ENCODE measurements around the gene AMELY.
"Not testable (repeated sequence)": the region's sequence is repeated elsewhere in the genome, so short reads cannot be mapped to it uniquely, and the experiment has no call there.

AMELY gene

GRCh38 chrY:6928265-6928664 is 16.7 kb upstream of the AMELY start:
- Histone ChIP-seq H3K27me3 (ENCODE audit: insufficient read depth, insufficient read length) (no peaks in the 10 kb centered on the region), H3K4me1 (ENCODE audit: insufficient read depth, insufficient read length) (no peaks in the 10 kb centered on the region), H3K9ac (ENCODE audit: insufficient read length, low read depth) (no peak overlapping the region), H3K9me3 (ENCODE audit: insufficient read depth, low read length) (no peaks in the 10 kb centered on the region), H3K36me3 (ENCODE audit: insufficient read depth, insufficient read length, low read length) (no peaks in the 10 kb centered on the region), H3K4me3 (ENCODE audit: insufficient read length, low read depth) (no peak overlapping the region)
- DNase-seq (ENCODE audit: low read depth, low spot score): no peak
- TF ChIP-seq YY1 (IDR thresholded peaks at IDR 0.05; ENCODE audit: insufficient read depth, insufficient read length): no peak
- TF ChIP-seq SUZ12 (IDR thresholded peaks at IDR 0.05; ENCODE audit: extremely low read depth, insufficient read depth, insufficient read length): no peak
- no peak for TF ChIP-seq ZNF274 (IDR thresholded peaks at IDR 0.05; ENCODE audit: low read depth, low read length)

GRCh38 chrY:6921061-6921460 is 9.5 kb upstream of the AMELY start:
- H3K27me3 ChIP-seq (ENCODE audit: insufficient read depth, insufficient read length): no peaks in the 10 kb centered on the region
- peaks cover 13% of the 10 kb centered on the region; the same call in 1 of the 2 replicates for H3K9me3 ChIP-seq (ENCODE audit: insufficient read depth, low read length)
- no peak overlapping the region for H3K9ac ChIP-seq (ENCODE audit: insufficient read length, low read depth)
- no peak overlapping the region for H3K4me3 ChIP-seq (ENCODE audit: insufficient read length, low read depth)
- no peak for DNase-seq (ENCODE audit: low read depth, low spot score)
- peaks cover 4% of the 10 kb centered on the region for H3K36me3 ChIP-seq (ENCODE audit: insufficient read depth, insufficient read length, low read length)
- no peaks in the 10 kb centered on the region for H3K4me1 ChIP-seq (ENCODE audit: insufficient read depth, insufficient read length)
- TF ChIP-seq ZNF274 (IDR thresholded peaks at IDR 0.05; ENCODE audit: low read depth, low read length): no peak
- TF ChIP-seq SUZ12 (IDR thresholded peaks at IDR 0.05; ENCODE audit: extremely low read depth, insufficient read depth, insufficient read length): no peak

GRCh38 chrY:6913362-6913761 is 1.8 kb upstream of the AMELY start:
- peaks cover 11% of the 10 kb centered on the region for H3K36me3 ChIP-seq (ENCODE audit: insufficient read depth, insufficient read length, low read length)
- no peak overlapping the region for H3K4me3 ChIP-seq (ENCODE audit: insufficient read length, low read depth)
- peaks cover 2% of the 10 kb centered on the region for H3K4me1 ChIP-seq (ENCODE audit: insufficient read depth, insufficient read length)
- no peaks in the 10 kb centered on the region; the same call in 1 of the 2 replicates for H3K9me3 ChIP-seq (ENCODE audit: insufficient read depth, low read length)
- no peak for DNase-seq (ENCODE audit: low read depth, low spot score)
- TF ChIP-seq SUZ12 (IDR thresholded peaks at IDR 0.05; ENCODE audit: extremely low read depth, insufficient read depth, insufficient read length): no peak
- no peak for TF ChIP-seq YY1 (IDR thresholded peaks at IDR 0.05; ENCODE audit: insufficient read depth, insufficient read length)
- TF ChIP-seq ZNF274 (IDR thresholded peaks at IDR 0.05; ENCODE audit: low read depth, low read length): no peak
- no peaks in the 10 kb centered on the region for H3K27me3 ChIP-seq (ENCODE audit: insufficient read depth, insufficient read length)
- H3K9ac ChIP-seq (ENCODE audit: insufficient read length, low read depth): no peak overlapping the region

GRCh38 chrY:6910372-6911252 is 940 bp downstream of the AMELY start, which contains the start of gene TBL1Y:
TBL1Y (plus strand) TSS chrY:6910697; CDS start chrY:7025085, 114,388 bp downstream.
- Histone ChIP-seq H3K9me3 (ENCODE audit: insufficient read depth, low read length) (no peaks in the 10 kb centered on the region), H3K27me3 (ENCODE audit: insufficient read depth, insufficient read length) (no peaks in the 10 kb centered on the region), H3K36me3 (ENCODE audit: insufficient read depth, insufficient read length, low read length) (peaks cover 2% of the 10 kb centered on the region), H3K4me1 (ENCODE audit: insufficient read depth, insufficient read length) (peaks cover 2% of the 10 kb centered on the region), H3K9ac (ENCODE audit: insufficient read length, low read depth) (peak within 1 kb of the TSS; percentile 64), H3K4me3 (ENCODE audit: insufficient read length, low read depth) (peak within 1 kb of the TSS; percentile 47)
- TF ChIP-seq SUZ12 (IDR thresholded peaks at IDR 0.05; ENCODE audit: extremely low read depth, insufficient read depth, insufficient read length): no peak
- no peak for TF ChIP-seq ZNF274 (IDR thresholded peaks at IDR 0.05; ENCODE audit: low read depth, low read length)
- TF ChIP-seq YY1 (IDR thresholded peaks at IDR 0.05; ENCODE audit: insufficient read depth, insufficient read length): no peak
- no peak for DNase-seq (ENCODE audit: low read depth, low spot score)

- Histone ChIP-seq H3K4me3 (ENCODE audit: insufficient read length, low read depth) (peak overlapping the region; percentile 37), H3K27me3 (ENCODE audit: insufficient read depth, insufficient read length) (no peaks in the 10 kb centered on the region), H3K4me1 (ENCODE audit: insufficient read depth, insufficient read length) (peaks cover 2% of the 10 kb centered on the region), H3K36me3 (ENCODE audit: insufficient read depth, insufficient read length, low read length) (no peaks in the 10 kb centered on the region), H3K9ac (ENCODE audit: insufficient read length, low read depth) (peak overlapping the region; percentile 64), H3K9me3 (ENCODE audit: insufficient read depth, low read length) (no peaks in the 10 kb centered on the region)
- DNase-seq (ENCODE audit: low read depth, low spot score): no peak
- no peak for TF ChIP-seq ZNF274 (IDR thresholded peaks at IDR 0.05; ENCODE audit: low read depth, low read length)
- no peak for TF ChIP-seq SUZ12 (IDR thresholded peaks at IDR 0.05; ENCODE audit: extremely low read depth, insufficient read depth, insufficient read length)
- TF ChIP-seq YY1 (IDR thresholded peaks at IDR 0.05; ENCODE audit: insufficient read depth, insufficient read length): no peak
Observed at GRCh38 chrY:6909856-6910255, 1.7 kb downstream of the AMELY start.

- H3K9me3 ChIP-seq (ENCODE audit: insufficient read depth, low read length): no peaks in the 10 kb centered on the region
- TF ChIP-seq SUZ12 (IDR thresholded peaks at IDR 0.05; ENCODE audit: extremely low read depth, insufficient read depth, insufficient read length): no peak
- TF ChIP-seq ZNF274 (IDR thresholded peaks at IDR 0.05; ENCODE audit: low read depth, low read length): no peak
- H3K27me3 ChIP-seq (ENCODE audit: insufficient read depth, insufficient read length): no peaks in the 10 kb centered on the region
- H3K4me1 ChIP-seq (ENCODE audit: insufficient read depth, insufficient read length): peaks cover 2% of the 10 kb centered on the region
- H3K9ac ChIP-seq (ENCODE audit: insufficient read length, low read depth): no peak overlapping the region
- no peak for DNase-seq (ENCODE audit: low read depth, low spot score)
- no peaks in the 10 kb centered on the region for H3K36me3 ChIP-seq (ENCODE audit: insufficient read depth, insufficient read length, low read length)
- H3K4me3 ChIP-seq (ENCODE audit: insufficient read length, low read depth): peak overlapping the region; percentile 28
Observed at GRCh38 chrY:6909118-6909521, 2.4 kb downstream of the AMELY start.

- not testable (repeated sequence) for H3K9ac ChIP-seq (ENCODE audit: insufficient read length, low read depth); H3K4me1 ChIP-seq (ENCODE audit: insufficient read depth, insufficient read length); H3K4me3 ChIP-seq (ENCODE audit: insufficient read length, low read depth); H3K27me3 ChIP-seq (ENCODE audit: insufficient read depth, insufficient read length); H3K36me3 ChIP-seq (ENCODE audit: insufficient read depth, insufficient read length, low read length); H3K9me3 ChIP-seq (ENCODE audit: insufficient read depth, low read length); DNase-seq (ENCODE audit: low read depth, low spot score)
Observed at GRCh38 chrY:6908021-6908420, 3.5 kb downstream of the AMELY start.

Data from NT2/D1 (cell line).